ENCODE results near the gene TICAM1. TPM values are rescaled to one million over a fixed set of nuclear protein-coding genes. Genes with fewer than 3 reads are reported as not detected.
"Not testable (repeated sequence)": the region's sequence is repeated elsewhere in the genome, so short reads cannot be mapped to it uniquely, and the experiment has no call there.

Gene TICAM1
- total RNA-seq, 1 experiment from 2014 or later = 3.7 TPM

DNA sequence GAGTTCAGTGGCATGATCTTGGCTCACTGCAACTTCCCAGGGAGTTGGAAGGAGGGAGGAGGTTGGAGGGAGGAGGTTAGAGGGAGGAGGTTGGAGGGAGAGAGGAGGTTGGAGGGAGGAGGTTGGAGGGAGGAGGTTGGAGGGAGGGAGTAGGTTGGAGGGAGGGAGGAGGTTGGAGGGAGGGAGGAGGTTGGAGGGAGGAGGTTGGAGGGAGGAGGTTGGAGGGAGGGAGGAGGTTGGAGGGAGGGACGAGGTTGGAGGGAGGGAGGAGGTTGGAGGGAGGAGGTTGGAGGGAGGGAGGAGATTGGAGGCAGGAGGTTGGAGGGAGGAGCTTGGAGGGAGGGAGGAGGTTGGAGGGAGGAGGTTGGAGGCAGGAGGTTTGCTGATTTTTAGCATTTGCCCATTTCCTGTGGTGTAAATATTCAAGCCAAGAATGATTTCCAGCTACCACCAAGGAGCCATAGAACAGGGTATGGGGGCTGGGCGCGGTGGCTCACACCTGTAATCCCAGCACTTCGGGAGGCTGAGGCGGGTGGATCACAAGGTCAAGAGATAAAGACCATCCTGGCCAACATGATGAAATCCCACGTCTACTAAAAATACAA is 45.0 kb downstream of the TICAM1 start:
- H3K9me3 ChIP-seq (replicated peaks); H3K4me3 ChIP-seq; H3K27ac ChIP-seq; H3K36me3 ChIP-seq; H3K4me1 ChIP-seq (replicated peaks); DNase-seq (ENCODE audit: low read depth in 1 of 2, low spot score in 2 of 2): not testable (repeated sequence)
- H3K27me3 ChIP-seq (replicated peaks) = peaks cover 21% of the 10 kb centered on the region

DNA sequence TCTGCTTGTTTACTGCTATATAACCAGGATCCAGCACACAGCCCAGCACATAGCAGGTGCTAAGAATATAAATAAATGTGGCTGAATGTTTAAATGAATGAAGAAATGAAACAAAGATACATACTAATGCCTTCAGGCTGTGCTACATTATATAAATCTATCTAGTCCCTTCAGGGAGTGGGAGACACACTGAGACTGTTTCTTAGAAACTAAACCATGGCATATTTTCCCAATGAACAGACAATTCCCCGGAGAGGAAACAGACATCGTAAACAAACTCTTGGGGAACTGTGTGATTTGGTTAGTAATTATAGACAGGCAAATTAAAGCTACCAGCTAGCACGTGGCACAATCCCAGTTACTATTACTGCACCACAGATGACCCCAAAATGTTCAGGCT is 49.7 kb downstream of the TICAM1 start:
- Histone ChIP-seq H3K4me1 (replicated peaks) (no peaks in the 10 kb centered on the region), H3K36me3 (no peaks in the 10 kb centered on the region), H3K27ac (no peak overlapping the region), H3K4me3 (no peak overlapping the region), H3K9me3 (replicated peaks) (no peaks in the 10 kb centered on the region), H3K27me3 (replicated peaks) (peaks cover 24% of the 10 kb centered on the region)
- DNase-seq (ENCODE audit: low read depth in 1 of 2, low spot score in 2 of 2) = no peak

DNA sequence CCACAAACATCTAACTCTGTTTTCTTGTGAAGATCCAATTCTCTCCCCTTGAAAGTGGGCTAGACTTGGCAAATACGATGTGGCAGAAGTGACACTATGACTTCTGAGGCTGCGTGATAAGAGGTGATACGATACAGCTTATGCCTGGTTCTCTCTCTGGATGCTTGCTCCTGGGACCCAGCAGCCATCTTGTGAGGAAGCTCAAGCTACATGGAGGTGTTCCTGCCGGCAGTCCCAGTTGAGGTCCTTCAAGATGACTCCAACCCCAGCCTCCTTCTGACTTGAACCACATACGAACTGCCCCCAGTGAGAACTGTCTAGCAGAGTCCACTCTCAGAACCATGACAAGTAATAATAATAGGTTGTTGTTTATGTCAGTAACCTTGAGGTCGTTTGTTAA is 50.7 kb downstream of the TICAM1 start:
- no peak overlapping the region for H3K4me3 ChIP-seq
- no peak for DNase-seq (ENCODE audit: low read depth in 1 of 2, low spot score in 2 of 2)
- H3K4me1 ChIP-seq (replicated peaks) = no peaks in the 10 kb centered on the region
- no peaks in the 10 kb centered on the region for H3K36me3 ChIP-seq
- H3K9me3 ChIP-seq (replicated peaks) = no peaks in the 10 kb centered on the region
- H3K27ac ChIP-seq = no peak overlapping the region
- H3K27me3 ChIP-seq (replicated peaks) = peaks cover 22% of the 10 kb centered on the region

GRCh38 chr19:4778124-4778523 is 53.4 kb downstream of the TICAM1 start:
- not testable (repeated sequence) for H3K36me3 ChIP-seq; H3K4me1 ChIP-seq (replicated peaks); DNase-seq (ENCODE audit: low read depth in 1 of 2, low spot score in 2 of 2); H3K9me3 ChIP-seq (replicated peaks); H3K4me3 ChIP-seq; H3K27me3 ChIP-seq (replicated peaks); H3K27ac ChIP-seq

DNA sequence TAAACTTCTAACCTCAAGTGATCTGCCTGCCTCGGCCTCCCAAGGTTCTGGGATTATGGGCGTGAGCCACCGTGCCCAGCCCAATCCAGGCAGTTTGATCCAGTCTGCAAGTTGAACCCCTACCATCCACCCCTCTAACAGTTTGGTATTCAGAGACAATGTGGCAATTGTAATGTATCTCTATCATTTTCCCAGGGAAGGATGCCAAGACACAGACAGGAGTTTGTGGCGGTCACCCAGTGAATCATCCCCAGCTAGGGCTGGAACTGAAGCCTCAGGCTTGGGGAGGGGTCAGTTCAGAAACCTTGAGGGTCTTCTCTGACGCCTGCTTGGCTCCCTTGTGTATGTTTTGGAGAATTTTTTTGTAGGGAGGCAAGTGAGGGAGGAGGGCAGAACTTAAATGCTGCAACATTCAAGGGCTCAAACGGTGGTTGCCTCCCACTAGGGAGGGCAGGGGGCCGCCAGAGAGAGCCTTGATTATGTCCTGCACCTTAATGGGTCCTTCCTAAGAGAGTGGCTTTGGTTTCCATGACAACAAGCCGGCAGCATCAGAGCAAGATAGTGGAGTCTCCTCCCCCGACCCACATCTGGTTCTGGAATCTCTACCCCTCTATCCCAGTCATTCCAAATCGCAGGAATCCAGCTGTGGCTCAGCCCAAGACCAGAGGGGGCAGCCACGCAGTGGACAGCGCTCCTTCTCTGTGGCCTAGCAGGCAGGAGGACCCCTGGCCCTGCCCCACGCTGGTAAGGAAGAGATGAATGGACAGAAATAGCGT is 54.9 kb downstream of the TICAM1 start:
- no peak for DNase-seq (ENCODE audit: low read depth in 1 of 2, low spot score in 2 of 2)
- no peaks in the 10 kb centered on the region for H3K36me3 ChIP-seq
- H3K9me3 ChIP-seq (replicated peaks) = no peaks in the 10 kb centered on the region
- no peak overlapping the region for H3K27ac ChIP-seq
- no peak overlapping the region for H3K4me3 ChIP-seq
- H3K27me3 ChIP-seq (replicated peaks) = peaks cover 9% of the 10 kb centered on the region
- H3K4me1 ChIP-seq (replicated peaks) = 0 out of 2 replicates have a peak, but pooled peaks cover 4% of the 10 kb centered on the region

DNA sequence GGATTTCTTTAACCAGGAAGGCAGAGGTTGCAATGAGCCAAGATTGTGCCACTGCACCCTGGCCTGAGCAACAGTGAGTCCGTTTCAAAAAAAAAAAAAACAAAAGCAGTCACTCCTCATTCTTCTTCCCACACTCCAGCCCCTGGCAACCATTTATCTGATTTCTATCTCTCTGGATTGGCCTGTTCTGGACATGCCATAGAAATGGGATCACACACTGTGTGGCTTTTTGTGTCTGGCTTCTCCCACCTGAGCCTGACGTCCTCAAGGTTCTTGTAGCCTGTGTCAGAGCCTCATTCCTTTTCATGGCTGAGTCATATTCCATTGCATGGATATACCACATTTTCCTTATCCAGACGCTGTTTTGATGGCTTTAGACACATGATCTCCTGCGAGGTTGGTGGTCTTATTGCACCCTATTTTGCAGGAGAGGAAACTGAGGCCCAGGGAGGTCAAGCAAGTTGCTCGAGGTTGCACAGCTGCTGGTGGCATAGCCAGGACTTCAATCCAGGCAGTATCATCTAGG is 55.8 kb downstream of the TICAM1 start:
- no peaks in the 10 kb centered on the region for H3K9me3 ChIP-seq (replicated peaks)
- no peaks in the 10 kb centered on the region for H3K36me3 ChIP-seq
- DNase-seq (ENCODE audit: low read depth in 1 of 2, low spot score in 2 of 2) = no peak
- H3K27ac ChIP-seq = no peak overlapping the region
- H3K27me3 ChIP-seq (replicated peaks) = peaks cover 9% of the 10 kb centered on the region
- no peak overlapping the region for H3K4me3 ChIP-seq
- 0 out of 2 replicates have a peak, but pooled peaks cover 4% of the 10 kb centered on the region for H3K4me1 ChIP-seq (replicated peaks)

DNA sequence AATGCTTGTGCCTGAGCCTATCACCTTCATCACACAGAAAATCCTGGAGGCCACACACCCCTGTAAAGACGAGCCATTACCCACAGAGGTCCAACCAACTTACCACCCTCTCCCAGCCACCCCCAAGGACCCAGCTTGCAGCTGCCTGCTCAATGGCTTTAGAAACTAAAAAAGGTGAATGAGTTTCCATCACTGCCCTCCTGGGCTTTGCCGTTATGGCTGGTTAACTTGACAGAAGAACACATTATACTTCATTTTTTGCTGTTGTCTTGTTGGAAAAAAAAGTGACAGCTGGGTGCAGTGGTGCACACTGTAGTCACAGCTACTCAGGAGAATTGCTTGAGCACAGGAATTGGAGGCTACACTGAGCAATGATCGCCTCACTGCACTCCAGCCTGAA is 57.4 kb downstream of the TICAM1 start:
- Histone ChIP-seq H3K36me3 (no peaks in the 10 kb centered on the region), H3K4me1 (replicated peaks) (0 out of 2 replicates have a peak, but pooled peaks cover 4% of the 10 kb centered on the region), H3K27ac (no peak overlapping the region), H3K9me3 (replicated peaks) (no peaks in the 10 kb centered on the region), H3K4me3 (no peak overlapping the region), H3K27me3 (replicated peaks) (peaks cover 9% of the 10 kb centered on the region)
- DNase-seq (ENCODE audit: low read depth in 1 of 2, low spot score in 2 of 2) = no peak

DNA sequence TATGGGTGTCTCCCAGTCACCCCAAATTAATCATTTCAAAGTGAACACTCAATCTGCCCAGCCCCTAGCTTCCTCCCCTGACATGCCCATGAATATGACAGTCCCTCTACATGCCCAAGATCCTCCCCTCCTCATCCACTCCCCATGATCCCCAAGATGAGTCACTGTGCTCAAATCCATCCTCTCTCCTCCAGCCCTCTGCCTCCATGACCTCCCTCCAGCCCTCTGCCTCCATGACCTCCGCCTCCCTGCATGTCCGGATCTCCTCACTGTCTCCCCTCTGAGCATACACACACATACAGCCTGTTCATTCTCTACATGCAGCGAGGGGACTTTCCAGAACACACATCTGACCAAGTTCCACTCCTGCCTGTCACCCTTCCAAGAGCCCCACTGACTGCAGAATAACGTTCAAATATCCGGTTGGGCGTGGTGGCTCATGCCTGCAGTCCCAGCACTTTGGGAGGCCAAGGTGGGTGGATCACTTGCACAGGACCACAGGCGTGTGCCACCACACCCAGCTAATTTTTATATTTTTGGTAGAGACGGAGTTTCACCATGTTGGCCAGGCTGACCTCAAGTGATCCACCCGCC is 58.4 kb downstream of the TICAM1 start:
- H3K4me1 ChIP-seq (replicated peaks) = 0 out of 2 replicates have a peak, but pooled peaks cover 4% of the 10 kb centered on the region
- peaks cover 9% of the 10 kb centered on the region for H3K27me3 ChIP-seq (replicated peaks)
- H3K27ac ChIP-seq = no peak overlapping the region
- no peaks in the 10 kb centered on the region for H3K36me3 ChIP-seq
- no peak overlapping the region for H3K4me3 ChIP-seq
- no peak for DNase-seq (ENCODE audit: low read depth in 1 of 2, low spot score in 2 of 2)
- H3K9me3 ChIP-seq (replicated peaks) = no peaks in the 10 kb centered on the region

GRCh38 chr19:4772566-4772965 is 58.9 kb downstream of the TICAM1 start:
- Histone ChIP-seq H3K4me1 (replicated peaks) (0 out of 2 replicates have a peak, but pooled peaks cover 4% of the 10 kb centered on the region), H3K4me3 (no peak overlapping the region), H3K9me3 (replicated peaks) (no peaks in the 10 kb centered on the region), H3K36me3 (no peaks in the 10 kb centered on the region), H3K27me3 (replicated peaks) (peaks cover 5% of the 10 kb centered on the region), H3K27ac (no peak overlapping the region)
- DNase-seq (ENCODE audit: low read depth in 1 of 2, low spot score in 2 of 2) = no peak

DNA sequence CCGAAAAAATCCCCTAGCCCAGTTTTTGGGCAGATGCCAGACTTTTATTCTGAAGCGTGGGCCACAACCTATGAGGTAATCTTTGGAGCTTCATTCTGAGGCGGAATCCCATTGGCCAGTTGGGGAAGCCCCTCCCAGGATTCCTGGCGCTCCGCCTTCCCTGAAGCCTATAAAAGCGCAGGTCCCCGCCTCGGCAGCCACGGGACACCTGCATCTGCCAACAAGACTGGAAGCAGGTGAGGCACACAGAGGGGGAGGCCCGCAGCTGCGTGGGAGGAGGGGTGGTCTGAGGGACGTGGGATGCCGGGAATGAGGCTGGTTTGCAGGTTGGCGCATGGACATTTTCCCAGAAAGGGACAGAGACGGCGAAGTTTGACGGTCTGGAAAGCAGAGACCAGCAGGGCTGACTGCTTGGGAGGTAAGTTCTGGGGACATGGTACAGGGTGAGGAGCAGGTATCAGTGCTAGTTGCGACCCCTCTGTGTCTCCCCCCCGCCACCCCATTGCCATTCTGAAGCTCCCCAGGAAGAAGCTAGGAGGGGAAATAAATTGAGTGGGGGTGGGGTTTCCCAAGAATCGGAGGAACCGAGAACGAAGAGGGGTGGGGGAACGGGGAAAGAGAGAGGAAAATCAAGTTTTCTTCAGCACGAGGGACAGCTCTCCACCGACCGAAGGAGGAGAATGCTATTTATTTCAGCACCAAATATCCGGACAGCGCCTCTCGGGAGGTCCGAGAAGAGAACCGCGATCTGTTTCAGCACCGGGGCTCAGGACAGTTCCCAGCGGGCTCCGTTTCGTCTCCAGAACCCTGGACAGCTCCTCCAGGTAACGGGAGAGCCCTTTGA is 62.4 kb downstream of the TICAM1 start:
- H3K9me3 ChIP-seq (replicated peaks) = no peaks in the 10 kb centered on the region
- H3K36me3 ChIP-seq = no peaks in the 10 kb centered on the region
- peaks cover 4% of the 10 kb centered on the region for H3K27me3 ChIP-seq (replicated peaks)
- 0 out of 2 replicates have a peak, but pooled peaks cover 4% of the 10 kb centered on the region for H3K4me1 ChIP-seq (replicated peaks)
- H3K4me3 ChIP-seq = no peak overlapping the region
- DNase-seq (ENCODE audit: low read depth in 1 of 2, low spot score in 2 of 2) = peak; percentile 57 to 82
- H3K27ac ChIP-seq = no peak overlapping the region

Other genes starting within 250 kb of the TICAM1 start
- gene TNFAIP8L1, start 192.2 kb downstream of the TICAM1 start, total RNA-seq (2014; rRNA removed; shearing (Covaris generic)) = 5.0 and 7.4 TPM in 2 replicates
- gene MYDGF, start 161.4 kb downstream of the TICAM1 start, total RNA-seq (2014; rRNA removed; shearing (Covaris generic)) = 214 and 250 TPM in 2 replicates
- gene DPP9, start 107.9 kb downstream of the TICAM1 start, total RNA-seq (2014; rRNA removed; shearing (Covaris generic)) = 60.6 and 65.3 TPM in 2 replicates
- 9.4 and 14.4 TPM in 2 replicates for gene FEM1A, start 40.0 kb downstream of the TICAM1 start, total RNA-seq (2014; rRNA removed; shearing (Covaris generic))
- 178 and 210 TPM in 2 replicates for gene PLIN3, start 36.0 kb upstream of the TICAM1 start, total RNA-seq (2014; rRNA removed; shearing (Covaris generic))
- not detected in 2 replicates for gene ARRDC5, start 71.2 kb upstream of the TICAM1 start, total RNA-seq (2014; rRNA removed; shearing (Covaris generic))
- gene UHRF1, start 77.8 kb upstream of the TICAM1 start, total RNA-seq (2014; rRNA removed; shearing (Covaris generic)) = 65.8 and 85.8 TPM in 2 replicates
- gene KDM4B, start 137.4 kb upstream of the TICAM1 start, total RNA-seq (2014; rRNA removed; shearing (Covaris generic)) = 9.1 and 12.8 TPM in 2 replicates